DOHH2 (cell line): ENCODE data around the gene ZNF780A.
"Not testable (repeated sequence)": the region's sequence is repeated elsewhere in the genome, so short reads cannot be mapped to it uniquely, and the experiment has no call there.

Experiments used
- H3F3A ChIP-seq: fragments of 200-600 bp; sonication (generic), shearing (Covaris generic); 2 replicates; pipeline ENCODE4 v1.6.0; 2016; ENCODE audit warnings: antibody characterized with exemption, mild to moderate bottlenecking; ENCODE audit not compliant: control insufficient read depth, insufficient read depth
- H3K27ac ChIP-seq: fragments of 200-600 bp; sonication (generic); 2 replicates; pipeline ENCODE4 v1.5.1; 2014; ENCODE audit warnings: low read depth, mild to moderate bottlenecking, low read length, moderate library complexity
- H3K27me3 ChIP-seq: fragments of 200-600 bp; sonication (generic); 2 replicates; pipeline ENCODE4 v1.6.1; 2014; ENCODE audit warnings: mild to moderate bottlenecking, low read length, mixed read lengths; ENCODE audit not compliant: control insufficient read depth
- H3K36me3 ChIP-seq: fragments of 200-600 bp; sonication (generic); 2 replicates; pipeline ENCODE4 v1.6.1; 2014; ENCODE audit warnings: mild to moderate bottlenecking, low read length, moderate library complexity, mixed read lengths; ENCODE audit not compliant: control insufficient read depth
- H3K4me1 ChIP-seq: fragments of 200-600 bp; sonication (generic); 2 replicates; pipeline ENCODE4 v1.6.1; 2014; ENCODE audit warnings: mild to moderate bottlenecking, low read length, mixed read lengths; ENCODE audit not compliant: control insufficient read depth
- H3K4me2 ChIP-seq: fragments of 200-600 bp; sonication (generic); 2 replicates; pipeline ENCODE4 v1.6.0; 2014; ENCODE audit warnings: mild to moderate bottlenecking, low read length, moderate library complexity
- H3K4me3 ChIP-seq: fragments of 200-600 bp; sonication (generic); 2 replicates; pipeline ENCODE4 v1.5.1; 2014; ENCODE audit warnings: mild to moderate bottlenecking, low read length, mixed read lengths
- H3K79me2 ChIP-seq: fragments of 200-600 bp; sonication (generic); 2 replicates; pipeline ENCODE4 v1.6.1; 2014; ENCODE audit warnings: mild to moderate bottlenecking, low read length, mixed read lengths; ENCODE audit not compliant: control insufficient read depth
- H3K9me2 ChIP-seq: fragments of 200-600 bp; sonication (generic); replicated peaks from 2 replicates; pipeline ENCODE4 v1.6.1; 2014; ENCODE audit warnings: mild to moderate bottlenecking, low read length, mixed read lengths; ENCODE audit not compliant: control insufficient read depth
- H3K9me3 ChIP-seq: fragments of 200-600 bp; sonication (generic); 2 replicates; pipeline ENCODE4 v1.6.1; 2014; ENCODE audit warnings: antibody characterized with exemption, low read length, mixed read lengths; ENCODE audit not compliant: control insufficient read depth, insufficient read depth
- H4K20me1 ChIP-seq: fragments of 200-600 bp; sonication (generic); 2 replicates; pipeline ENCODE4 v1.6.0; 2014; ENCODE audit warnings: low read depth, mild to moderate bottlenecking, antibody characterized with exemption, low read length, moderate library complexity; ENCODE audit not compliant: control insufficient read depth, insufficient read depth
- EZH2phosphoT487 ChIP-seq: fragments of 200-600 bp; sonication (generic); IDR thresholded peaks from 2 replicates; pipeline ENCODE4 v1.6.1; 2017; ENCODE audit warnings: borderline replicate concordance, mild to moderate bottlenecking, antibody characterized with exemption, low read length, moderate library complexity, mixed read lengths
- TF ChIP-seq, protein P1 (sequence below): fragments of 200-600 bp; sonication (generic); IDR thresholded peaks from one replicate; pipeline ENCODE4 v1.5.1; 2014; ENCODE audit warnings: antibody characterized with exemption, mild to moderate bottlenecking, low read depth, low read length; ENCODE audit not compliant: poor library complexity, severe bottlenecking

The ZNF780A gene

DNA sequence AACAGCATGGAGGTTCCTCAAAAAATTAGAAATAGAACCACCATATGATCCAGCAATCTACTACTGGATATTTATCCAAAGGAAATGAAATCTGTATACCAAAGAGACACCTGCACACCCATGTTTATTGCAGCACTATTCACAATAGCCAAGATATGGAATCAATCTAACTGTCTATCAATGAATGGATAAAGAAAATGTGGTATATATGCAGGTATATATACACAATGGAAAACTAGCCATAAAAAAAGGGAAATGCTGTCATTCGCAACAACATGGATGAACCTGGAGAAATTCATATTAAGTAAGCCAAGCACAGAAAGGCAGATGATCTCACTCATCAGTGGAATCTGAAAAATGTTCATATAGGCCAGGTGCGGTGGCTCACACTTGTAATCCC lies 37.3 kb downstream of the ZNF780A start:
- H3K36me3 ChIP-seq, result peaks cover 16% of the 10 kb centered on the region

DNA sequence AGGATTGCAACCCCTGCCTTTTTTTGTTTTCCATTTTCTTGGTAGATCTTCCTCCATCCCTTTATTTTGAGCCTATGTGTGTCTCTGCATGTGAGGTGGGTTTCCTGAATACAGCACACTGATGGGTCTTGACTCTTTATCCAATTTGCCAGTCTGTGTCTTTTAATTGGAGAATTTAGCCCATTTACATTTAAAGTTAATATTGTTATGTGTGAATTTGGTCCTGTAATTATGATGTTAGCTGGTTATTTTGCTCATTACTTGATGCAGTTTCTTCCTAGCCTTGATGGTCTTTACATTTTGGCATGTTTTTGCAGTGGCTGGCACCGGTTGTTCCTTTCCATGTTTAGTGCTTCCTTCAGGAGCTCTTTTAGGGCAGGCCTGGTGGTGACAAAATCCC lies 49.0 kb downstream of the ZNF780A start:
- H3K9me3 ChIP-seq, H3K27me3 ChIP-seq, H3K4me1 ChIP-seq, H3K79me2 ChIP-seq, H3K4me3 ChIP-seq, H3K27ac ChIP-seq, H3F3A ChIP-seq, H4K20me1 ChIP-seq, H3K9me2 ChIP-seq, H3K4me2 ChIP-seq: not testable (repeated sequence)
- H3K36me3 ChIP-seq, result peaks cover 33% of the 10 kb centered on the region

More for the DNA sequence above, 37.3 kb downstream of the ZNF780A start:
- Histone ChIP-seq H3K4me3 (no peak overlapping the region), H4K20me1 (no peaks in the 10 kb centered on the region), H3F3A (0 out of 2 replicates have a peak, but pooled peaks cover 3% of the 10 kb centered on the region), H3K27me3 (no peaks in the 10 kb centered on the region; the same call in 1 of the 2 replicates), H3K4me2 (0 out of 2 replicates have a peak overlapping the region, but pooled peaks have one; percentile 14), H3K9me3 (peaks cover 9% of the 10 kb centered on the region), H3K79me2 (peaks cover 76% of the 10 kb centered on the region), H3K9me2 (no peaks in the 10 kb centered on the region), H3K27ac (no peak overlapping the region), H3K4me1 (peaks cover 29% of the 10 kb centered on the region)
- TF ChIP-seq EZH2phosphoT487, result no peak
- TF ChIP-seq, protein P1, sequence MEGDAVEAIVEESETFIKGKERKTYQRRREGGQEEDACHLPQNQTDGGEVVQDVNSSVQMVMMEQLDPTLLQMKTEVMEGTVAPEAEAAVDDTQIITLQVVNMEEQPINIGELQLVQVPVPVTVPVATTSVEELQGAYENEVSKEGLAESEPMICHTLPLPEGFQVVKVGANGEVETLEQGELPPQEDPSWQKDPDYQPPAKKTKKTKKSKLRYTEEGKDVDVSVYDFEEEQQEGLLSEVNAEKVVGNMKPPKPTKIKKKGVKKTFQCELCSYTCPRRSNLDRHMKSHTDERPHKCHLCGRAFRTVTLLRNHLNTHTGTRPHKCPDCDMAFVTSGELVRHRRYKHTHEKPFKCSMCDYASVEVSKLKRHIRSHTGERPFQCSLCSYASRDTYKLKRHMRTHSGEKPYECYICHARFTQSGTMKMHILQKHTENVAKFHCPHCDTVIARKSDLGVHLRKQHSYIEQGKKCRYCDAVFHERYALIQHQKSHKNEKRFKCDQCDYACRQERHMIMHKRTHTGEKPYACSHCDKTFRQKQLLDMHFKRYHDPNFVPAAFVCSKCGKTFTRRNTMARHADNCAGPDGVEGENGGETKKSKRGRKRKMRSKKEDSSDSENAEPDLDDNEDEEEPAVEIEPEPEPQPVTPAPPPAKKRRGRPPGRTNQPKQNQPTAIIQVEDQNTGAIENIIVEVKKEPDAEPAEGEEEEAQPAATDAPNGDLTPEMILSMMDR, result no peak

DNA sequence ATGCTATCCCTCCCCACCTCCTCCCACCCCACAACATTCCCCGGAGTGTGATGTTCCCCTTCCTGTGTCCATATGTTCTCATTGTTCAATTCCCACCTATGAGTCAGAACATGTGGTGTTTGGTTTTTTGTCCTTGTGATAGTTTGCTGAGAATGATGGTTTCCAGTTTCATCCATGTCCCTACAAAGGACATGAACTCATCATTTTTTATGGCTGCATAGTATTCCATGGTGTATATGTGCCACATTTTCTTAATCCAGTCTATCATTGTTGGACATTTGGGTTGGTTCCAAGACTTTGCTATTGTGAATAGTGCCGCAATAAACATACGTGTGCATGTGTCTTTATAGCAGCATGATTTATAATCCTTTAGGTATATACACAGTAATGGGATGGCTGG lies 52.7 kb downstream of the ZNF780A start:
- not testable (repeated sequence) for H3K4me3 ChIP-seq, H3K27ac ChIP-seq, H3K4me1 ChIP-seq, H3K79me2 ChIP-seq, H3K27me3 ChIP-seq, H3F3A ChIP-seq, H3K9me2 ChIP-seq, H3K4me2 ChIP-seq, H4K20me1 ChIP-seq
- Histone ChIP-seq H3K9me3 (peaks cover 36% of the 10 kb centered on the region), H3K36me3 (peaks cover 27% of the 10 kb centered on the region)

DNA sequence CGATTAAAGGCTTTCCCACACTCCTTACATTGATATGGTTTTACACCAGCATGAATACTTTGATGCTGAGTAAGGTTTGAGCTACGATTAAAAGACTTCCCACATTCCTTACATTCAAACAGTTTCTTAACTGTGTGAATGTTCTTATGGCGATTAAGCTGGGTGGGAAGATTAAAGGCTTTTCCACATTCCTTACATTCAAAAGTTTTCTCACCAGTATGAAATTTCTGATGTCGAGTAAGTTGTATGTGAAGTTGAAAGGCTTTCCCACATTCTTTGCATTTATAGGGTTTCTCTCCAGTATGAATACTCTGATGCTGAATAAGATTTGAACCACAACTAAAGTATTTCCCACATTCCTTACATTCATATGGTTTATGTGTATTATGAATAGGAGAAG lies 54.7 kb downstream of the ZNF780A start:
- Histone ChIP-seq H4K20me1 (no peaks in the 10 kb centered on the region), H3K4me1 (no peaks in the 10 kb centered on the region), H3K4me3 (no peak overlapping the region), H3K9me2 (no peaks in the 10 kb centered on the region), H3K36me3 (peaks cover 27% of the 10 kb centered on the region), H3K27me3 (no peaks in the 10 kb centered on the region), H3K79me2 (no peaks in the 10 kb centered on the region), H3F3A (no peaks in the 10 kb centered on the region), H3K9me3 (peaks cover 43% of the 10 kb centered on the region), H3K27ac (no peak overlapping the region), H3K4me2 (no peak overlapping the region)
- TF ChIP-seq EZH2phosphoT487, result no peak
- TF ChIP-seq, protein P1, result no peak
